Mesenchymal stem cell (in vitro differentiated cells and primary cell): ENCODE results near the gene EWSR1.
"Not testable (repeated sequence)": the region's sequence is repeated elsewhere in the genome, so short reads cannot be mapped to it uniquely, and the experiment has no call there.

Experiments used
- DNase-seq: peaks from one replicate; pipeline ENCODE4 v3.0.0-alpha.2; 2013
- H2AFZ ChIP-seq: one replicate; pipeline ENCODE4 v1.6.1; 2013; ENCODE audit warnings: low read depth, mild to moderate bottlenecking, control low read depth, inconsistent platforms, low read length, moderate library complexity
- H2AK5ac ChIP-seq: 2 replicates; pipeline ENCODE4 v1.6.1; 2013; ENCODE audit warnings: low read length, moderate library complexity, mild to moderate bottlenecking, inconsistent platforms; ENCODE audit not compliant: severe bottlenecking
- H2BK120ac ChIP-seq: one replicate; pipeline ENCODE4 v1.6.1; 2013; ENCODE audit warnings: low read depth, mild to moderate bottlenecking, inconsistent platforms, low read length, moderate library complexity
- H2BK12ac ChIP-seq, 2 experiments: one replicate each; pipeline ENCODE4 v1.6.1; 2013; ENCODE audit warnings: inconsistent platforms in 2 of 2, low read length in 2 of 2, mild to moderate bottlenecking in 2 of 2, moderate library complexity in 2 of 2, control low read depth in 1 of 2
- H2BK15ac ChIP-seq: one replicate; pipeline ENCODE4 v1.6.1; 2013; ENCODE audit warnings: mild to moderate bottlenecking, low read depth, inconsistent platforms; ENCODE audit not compliant: poor library complexity, severe bottlenecking
- H2BK5ac ChIP-seq: 2 replicates; pipeline ENCODE4 v1.6.1; 2013; ENCODE audit warnings: low read depth, mild to moderate bottlenecking, low read length, control low read depth, inconsistent platforms; ENCODE audit not compliant: poor library complexity, severe bottlenecking
- H3K14ac ChIP-seq, 2 experiments: one replicate each; pipeline ENCODE4 v1.6.1; 2013; ENCODE audit warnings: inconsistent platforms in 2 of 2, low read length in 2 of 2, control low read depth in 1 of 2, mild to moderate bottlenecking in 1 of 2, moderate library complexity in 1 of 2
- H3K18ac ChIP-seq, 2 experiments: one replicate each; pipeline ENCODE4 v1.6.1; 2013; ENCODE audit warnings: inconsistent platforms in 2 of 2, low read length in 2 of 2, control low read depth in 1 of 2, low read depth in 1 of 2, mild to moderate bottlenecking in 1 of 2
- H3K23ac ChIP-seq, 2 experiments: one replicate each; pipeline ENCODE4 v1.6.1; 2013; ENCODE audit warnings: inconsistent platforms in 2 of 2, low read length in 2 of 2, mild to moderate bottlenecking in 2 of 2, moderate library complexity in 2 of 2, control low read depth in 1 of 2
- H3K27ac ChIP-seq: 2 replicates; pipeline ENCODE4 v1.5.1; 2013; ENCODE audit warnings: mild to moderate bottlenecking, moderate library complexity, low read length, control low read depth, inconsistent platforms; ENCODE audit not compliant: poor library complexity, severe bottlenecking
- H3K27me3 ChIP-seq, 2 experiments: 2 replicates each; pipeline versions ENCODE4 v1.6.1 to v1.7.0; 2013; ENCODE audit warnings: low read length in 2 of 2, mild to moderate bottlenecking in 2 of 2, moderate library complexity in 2 of 2, control low read depth in 1 of 2, inconsistent platforms in 1 of 2; ENCODE audit not compliant: control insufficient read depth in 1 of 2, insufficient read depth in 1 of 2
- H3K36me3 ChIP-seq, 2 experiments: 2 replicates each; pipeline versions ENCODE4 v1.6.1 to v1.7.0; 2013; ENCODE audit warnings: low read length in 2 of 2, control low read depth in 1 of 2, inconsistent platforms in 1 of 2, low read depth in 1 of 2, mild to moderate bottlenecking in 1 of 2; ENCODE audit not compliant: insufficient read depth in 2 of 2, control insufficient read depth in 1 of 2
- H3K4ac ChIP-seq, 2 experiments: one replicate each; pipeline ENCODE4 v1.6.1; 2013; ENCODE audit warnings: inconsistent platforms in 2 of 2, low read length in 2 of 2, mild to moderate bottlenecking in 2 of 2, moderate library complexity in 2 of 2, control low read depth in 1 of 2, low read depth in 1 of 2
- H3K4me1 ChIP-seq: 2 replicates; pipeline ENCODE4 v1.6.1; 2013; ENCODE audit warnings: low read depth, low read length, control low read depth; ENCODE audit not compliant: control insufficient read depth, insufficient read depth
- H3K4me2 ChIP-seq: 2 replicates; pipeline ENCODE4 v1.6.1; 2013; ENCODE audit warnings: low read length, mild to moderate bottlenecking, inconsistent platforms; ENCODE audit not compliant: poor library complexity, severe bottlenecking
- H3K4me3 ChIP-seq, 2 experiments: 2 replicates each; pipeline versions ENCODE4 v1.5.1 to v1.7.0; 2013; ENCODE audit warnings: low read length in 2 of 2, mild to moderate bottlenecking in 2 of 2, control low read depth in 1 of 2, low read depth in 1 of 2; ENCODE audit not compliant: insufficient read depth in 1 of 2
- H3K79me1 ChIP-seq: replicated peaks from 2 replicates; pipeline ENCODE4 v1.6.1; 2013; ENCODE audit warnings: mild to moderate bottlenecking, control low read depth, low read length, inconsistent platforms; ENCODE audit not compliant: poor library complexity, severe bottlenecking
- H3K9ac ChIP-seq: 2 replicates; pipeline ENCODE4 v1.7.0; 2013; ENCODE audit warnings: mild to moderate bottlenecking, low read length, moderate library complexity
- H3K9me3 ChIP-seq: 2 replicates; pipeline ENCODE4 v1.7.0; 2013; ENCODE audit warnings: mild to moderate bottlenecking, low read length; ENCODE audit not compliant: control insufficient read depth
- H4K8ac ChIP-seq: one replicate; pipeline ENCODE4 v1.6.1; 2013; ENCODE audit warnings: inconsistent platforms, mild to moderate bottlenecking, low read length, moderate library complexity
- H4K91ac ChIP-seq: one replicate; pipeline ENCODE4 v1.6.1; 2013; ENCODE audit warnings: mild to moderate bottlenecking, low read length, inconsistent platforms
- WGBS: methylation state at CpG from one replicate; pipeline ENCODE4 v1.1.7; 2013; ENCODE audit warnings: mixed read lengths; 5-methylcytosine and 5-hydroxymethylcytosine counted together

Gene EWSR1

GRCh38 chr22:29231971-29232959 lies 35.8 kb upstream of the EWSR1 start:
- WGBS: 82% methylated on average over 22 of the region's 22 CpGs
- H3K4me1 ChIP-seq: no peaks in the 10 kb centered on the region
- H3K27ac ChIP-seq: no peak overlapping the region
- H3K27me3 ChIP-seq: peaks cover 0 to 16% of the 10 kb centered on the region in 2 experiments
- H2BK5ac ChIP-seq: no peak overlapping the region
- H3K4ac ChIP-seq: no peak overlapping the region
- no peak overlapping the region for H3K4me3 ChIP-seq
- H3K14ac ChIP-seq: no peak overlapping the region
- H4K8ac ChIP-seq: no peak overlapping the region
- no peak overlapping the region for H2BK15ac ChIP-seq
- H3K4me2 ChIP-seq: no peak overlapping the region
- H2BK120ac ChIP-seq: no peak overlapping the region
- H3K36me3 ChIP-seq: no peaks in the 10 kb centered on the region
- peaks cover 8% of the 10 kb centered on the region for H3K9me3 ChIP-seq
- no peak overlapping the region for H2AFZ ChIP-seq
- H4K91ac ChIP-seq: no peak overlapping the region
- no peak for DNase-seq
- no peak overlapping the region for H3K18ac ChIP-seq
- no peaks in the 10 kb centered on the region for H3K79me1 ChIP-seq
- H2AK5ac ChIP-seq: no peak overlapping the region
- H3K9ac ChIP-seq: no peak overlapping the region
- no peak overlapping the region for H3K23ac ChIP-seq
- peak overlapping the region in 1 of 2 experiments; percentile 68 for H2BK12ac ChIP-seq

- peaks cover 8% of the 10 kb centered on the region for H3K9me3 ChIP-seq
- H3K4me2 ChIP-seq: no peak overlapping the region
- DNase-seq: no peak
- peak overlapping the region in 1 of 2 experiments; percentile 72 for H3K14ac ChIP-seq
- no peak overlapping the region for H3K27ac ChIP-seq
- H2BK15ac ChIP-seq: no peak overlapping the region
- no peak overlapping the region for H2BK120ac ChIP-seq
- no peaks in the 10 kb centered on the region for H3K36me3 ChIP-seq
- no peaks in the 10 kb centered on the region for H3K79me1 ChIP-seq
- H2BK5ac ChIP-seq: no peak overlapping the region
- no peak overlapping the region for H2BK12ac ChIP-seq
- H4K91ac ChIP-seq: peak overlapping the region; percentile 34
- H3K9ac ChIP-seq: no peak overlapping the region
- no peak overlapping the region for H3K4ac ChIP-seq
- peaks cover 0 to 16% of the 10 kb centered on the region in 2 experiments for H3K27me3 ChIP-seq
- H3K4me3 ChIP-seq: no peak overlapping the region
- no peak overlapping the region for H3K18ac ChIP-seq
- no peak overlapping the region for H4K8ac ChIP-seq
- 96% methylated on average over 1 of the region's 1 CpG for WGBS
- no peak overlapping the region for H2AFZ ChIP-seq
- H3K4me1 ChIP-seq: no peaks in the 10 kb centered on the region
- no peak overlapping the region for H3K23ac ChIP-seq
- H2AK5ac ChIP-seq: no peak overlapping the region
Observed at GRCh38 chr22:29233277-29233877, 34.7 kb upstream of the EWSR1 start.

- DNase-seq, H4K8ac ChIP-seq, H3K4me3 ChIP-seq, H2BK120ac ChIP-seq, H3K9ac ChIP-seq, H3K4me1 ChIP-seq, H2AK5ac ChIP-seq, H3K4ac ChIP-seq, H2BK15ac ChIP-seq, H4K91ac ChIP-seq, H2BK5ac ChIP-seq, H3K4me2 ChIP-seq, H3K36me3 ChIP-seq, H3K27ac ChIP-seq, H2BK12ac ChIP-seq, H3K79me1 ChIP-seq, H3K23ac ChIP-seq, H3K14ac ChIP-seq, H2AFZ ChIP-seq: not testable (repeated sequence)
- H3K27me3 ChIP-seq: peaks cover 8 to 18% of the 10 kb centered on the region in 2 experiments
- WGBS: 69% methylated on average over 9 of the region's 9 CpGs
- H3K18ac ChIP-seq: peak overlapping the region in 1 of 2 experiments; percentile 24
- peaks cover 21% of the 10 kb centered on the region for H3K9me3 ChIP-seq
Observed at GRCh38 chr22:29240481-29240880, 27.6 kb upstream of the EWSR1 start.

GRCh38 chr22:29243874-29244446 lies 24.1 kb upstream of the EWSR1 start:
- H3K4me1 ChIP-seq: peaks cover 2% of the 10 kb centered on the region
- H3K36me3 ChIP-seq: no peaks in the 10 kb centered on the region
- no peaks in the 10 kb centered on the region for H3K79me1 ChIP-seq
- H3K27me3 ChIP-seq: peaks cover 8 to 18% of the 10 kb centered on the region in 2 experiments
- no peak overlapping the region for H3K23ac ChIP-seq
- H3K27ac ChIP-seq: no peak overlapping the region
- no peak overlapping the region for H3K4ac ChIP-seq
- H3K9ac ChIP-seq: no peak overlapping the region
- H2BK15ac ChIP-seq: no peak overlapping the region
- H2AFZ ChIP-seq: no peak overlapping the region
- WGBS: 88% methylated on average over 11 of the region's 11 CpGs
- no peak overlapping the region for H3K14ac ChIP-seq
- no peak overlapping the region for H2AK5ac ChIP-seq
- no peak overlapping the region for H3K4me3 ChIP-seq
- H4K91ac ChIP-seq: no peak overlapping the region
- DNase-seq: no peak
- no peak overlapping the region for H2BK120ac ChIP-seq
- H3K18ac ChIP-seq: no peak overlapping the region
- H2BK12ac ChIP-seq: no peak overlapping the region
- no peak overlapping the region for H2BK5ac ChIP-seq
- peaks cover 21% of the 10 kb centered on the region for H3K9me3 ChIP-seq
- H4K8ac ChIP-seq: no peak overlapping the region
- no peak overlapping the region for H3K4me2 ChIP-seq
